HG03558 (cell line): Measurements from ENCODE around the gene C6orf141.

Experiments used
- ATAC-seq: cut with Tn5 transposase; IDR thresholded peaks from one replicate; pipeline ENCODE4 v1.9.1; 2021; ENCODE audit warnings: moderate number of reproducible peaks; ENCODE audit not compliant: unreplicated experiment; ENCODE audit errors: extremely low read depth

Gene C6orf141

DNA sequence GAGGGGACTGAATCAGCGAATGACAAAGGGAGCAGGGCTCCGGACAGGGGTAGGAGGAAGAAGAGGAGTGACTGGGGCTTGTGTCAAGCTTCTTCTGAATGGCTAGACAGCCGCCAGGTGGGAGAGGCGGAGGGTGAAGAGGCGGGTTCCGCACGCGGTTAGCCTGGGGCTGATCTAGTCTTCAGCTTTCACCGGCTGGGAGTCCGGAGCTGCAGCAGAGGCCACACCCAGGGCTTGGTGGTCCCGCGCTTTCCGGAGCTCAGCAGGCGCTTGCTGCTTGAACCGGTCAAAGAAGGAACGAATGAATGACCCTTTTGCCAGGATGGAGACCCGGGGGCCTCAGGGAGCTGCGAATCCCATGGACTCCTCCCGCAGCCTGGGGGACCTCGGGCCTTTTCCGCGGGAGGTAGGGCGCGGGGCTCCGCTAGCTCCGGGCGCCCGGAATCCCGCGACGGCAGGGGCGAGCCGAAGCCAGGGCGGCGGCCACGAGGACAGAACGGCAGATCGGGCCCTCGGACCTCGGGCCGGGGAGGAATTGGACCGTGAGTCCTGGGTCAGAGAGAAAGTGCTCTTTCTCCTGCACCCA is at the start of gene C6orf141:
Gene C6orf141 (plus strand): TSS at position 177 of the 586 bp plus-strand sequence. CDS start 125 bp downstream, at position 302.
- ATAC-seq: peak; percentile 64

DNA sequence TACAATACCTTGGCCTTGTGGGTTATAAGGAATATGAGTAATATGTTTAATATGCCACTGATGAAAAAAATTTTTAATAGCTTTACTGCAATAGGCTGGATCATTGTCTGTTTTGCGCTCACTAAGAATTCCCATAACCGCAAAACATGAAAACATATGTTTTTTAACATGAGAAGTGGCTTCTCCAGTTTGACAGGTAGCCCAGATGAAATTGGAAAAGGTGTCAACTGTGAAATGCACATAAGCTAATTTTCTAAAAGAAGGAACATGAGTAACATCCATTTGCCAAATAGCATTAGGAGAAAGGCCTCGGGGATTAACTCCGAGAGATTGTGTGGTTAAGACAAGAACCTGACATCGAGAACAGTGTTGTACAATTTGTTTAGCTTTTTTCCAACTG is 45.8 kb upstream of the C6orf141 start:
- no peak for ATAC-seq

DNA sequence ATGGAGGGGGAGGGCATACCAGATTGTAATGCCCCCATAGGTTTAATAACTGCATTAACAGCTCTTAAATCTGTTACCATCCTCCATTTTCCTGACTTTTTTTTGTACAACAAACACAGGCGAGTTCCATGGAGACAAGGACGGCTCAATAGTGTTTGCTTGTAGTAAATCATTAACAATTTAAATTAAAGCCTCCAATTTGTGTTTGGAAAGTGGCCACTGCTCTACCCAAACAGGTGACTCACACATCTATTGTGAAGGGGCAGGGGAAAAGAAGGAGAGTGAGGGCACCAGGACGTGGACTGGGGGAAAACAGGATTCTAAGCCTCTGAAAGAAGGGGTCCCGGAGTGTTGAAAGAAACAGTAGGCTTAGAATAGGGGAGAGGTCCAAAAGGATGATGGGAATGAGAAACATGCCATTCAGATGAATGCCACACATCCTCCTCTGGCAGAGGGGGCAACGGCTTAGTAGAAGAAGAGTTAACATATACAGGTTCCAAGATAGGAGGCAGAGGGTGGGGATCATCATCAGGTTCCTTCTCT is 43.8 kb upstream of the C6orf141 start:
- ATAC-seq: no peak

DNA sequence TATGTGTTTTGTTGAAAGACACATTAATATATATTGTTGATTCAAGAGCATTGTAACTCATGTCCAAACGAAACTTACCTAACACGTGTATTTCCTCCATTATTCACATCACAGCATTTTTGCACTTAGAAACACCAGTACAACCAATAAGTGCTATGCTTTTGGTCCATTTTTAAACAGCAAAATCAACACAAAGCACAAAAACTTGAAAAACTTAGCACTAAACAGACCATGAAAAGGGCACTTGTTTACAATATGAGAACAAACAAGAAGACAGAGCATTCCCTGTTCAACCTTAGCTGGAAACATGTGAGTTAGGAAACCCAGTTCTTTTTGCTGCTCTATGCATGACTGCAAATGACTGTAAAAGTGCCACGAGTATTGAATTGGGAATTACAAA is 41.1 kb upstream of the C6orf141 start:
- no peak for ATAC-seq

DNA sequence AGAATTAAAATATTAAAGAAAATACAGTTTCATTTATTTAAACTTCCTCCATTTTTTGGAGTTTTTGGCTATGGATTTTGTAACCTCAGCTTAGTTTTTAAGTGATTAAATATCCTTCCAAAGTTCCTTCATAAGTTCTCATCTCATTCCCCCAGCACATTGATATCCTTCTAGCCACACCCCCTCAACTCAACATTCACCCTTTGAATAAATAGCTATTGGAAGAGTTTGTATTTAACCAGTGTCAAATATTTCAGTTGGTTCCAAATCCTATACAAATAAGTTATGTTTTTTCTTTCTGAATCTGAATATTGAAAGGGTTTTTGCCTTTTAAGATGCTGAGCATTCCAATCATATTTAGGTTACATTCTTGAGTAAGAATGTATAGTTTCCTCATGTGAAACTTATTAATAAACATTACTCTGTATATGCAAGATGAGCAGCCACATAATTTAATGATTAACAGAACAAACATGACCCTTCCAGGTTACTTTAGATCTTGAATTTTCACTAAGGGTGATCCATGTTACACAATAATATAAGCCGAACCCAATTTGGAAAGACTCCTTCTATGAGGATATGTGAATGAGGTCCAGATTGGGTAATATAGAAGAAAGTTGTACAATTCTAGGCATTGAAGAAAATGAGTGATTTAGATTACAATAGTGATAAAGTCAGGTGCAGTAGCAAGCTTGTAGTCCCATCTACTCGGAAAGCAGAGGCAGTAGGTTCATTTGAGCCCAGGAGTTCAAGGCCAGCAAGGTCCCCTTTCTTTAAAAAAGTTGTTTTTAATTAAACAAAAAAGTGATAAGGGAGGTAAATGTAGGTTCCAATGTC is 37.1 kb upstream of the C6orf141 start:
- no peak for ATAC-seq

DNA sequence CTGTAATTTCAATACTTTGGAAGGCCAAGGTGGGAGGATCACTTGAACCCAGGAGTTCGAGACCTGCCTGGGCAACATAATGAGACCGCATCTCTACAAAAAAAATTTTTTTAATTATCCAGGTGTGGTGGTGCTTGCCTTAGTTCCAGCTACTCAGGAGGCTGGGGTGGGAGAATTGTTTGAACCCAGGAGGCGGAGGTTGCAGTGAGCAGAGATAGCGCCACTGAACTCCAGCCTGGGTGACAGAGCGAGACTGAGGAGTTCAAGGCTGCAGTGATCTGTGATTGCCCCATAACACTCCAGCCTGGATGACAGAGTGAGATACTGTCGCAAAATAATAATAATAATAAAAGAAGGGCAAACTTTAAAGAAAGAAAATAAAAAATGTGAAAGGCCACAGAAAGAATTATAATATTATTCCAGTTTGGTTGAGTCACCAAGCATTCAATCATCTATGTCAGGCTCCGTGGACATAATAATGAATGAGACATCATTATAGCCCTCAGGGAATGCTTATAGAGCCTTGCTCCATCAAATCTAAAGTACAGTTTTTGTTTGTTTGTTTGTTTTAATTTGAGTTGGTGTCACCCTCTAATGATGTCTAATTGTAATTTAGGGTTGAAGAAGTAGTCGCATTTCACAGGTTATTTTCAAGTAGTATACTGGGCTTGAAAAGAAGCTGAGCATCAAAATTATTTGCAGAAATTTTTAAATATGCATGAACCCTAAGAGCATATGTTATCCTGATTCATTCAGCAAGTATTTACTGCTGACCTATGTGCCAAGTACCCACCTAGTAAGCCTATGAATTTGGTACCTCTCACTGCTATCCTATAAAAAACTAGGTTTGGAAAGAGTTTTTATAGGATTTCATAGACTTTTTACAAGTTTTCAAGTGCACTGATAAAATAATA is 35.6 kb upstream of the C6orf141 start:
- ATAC-seq: no peak

DNA sequence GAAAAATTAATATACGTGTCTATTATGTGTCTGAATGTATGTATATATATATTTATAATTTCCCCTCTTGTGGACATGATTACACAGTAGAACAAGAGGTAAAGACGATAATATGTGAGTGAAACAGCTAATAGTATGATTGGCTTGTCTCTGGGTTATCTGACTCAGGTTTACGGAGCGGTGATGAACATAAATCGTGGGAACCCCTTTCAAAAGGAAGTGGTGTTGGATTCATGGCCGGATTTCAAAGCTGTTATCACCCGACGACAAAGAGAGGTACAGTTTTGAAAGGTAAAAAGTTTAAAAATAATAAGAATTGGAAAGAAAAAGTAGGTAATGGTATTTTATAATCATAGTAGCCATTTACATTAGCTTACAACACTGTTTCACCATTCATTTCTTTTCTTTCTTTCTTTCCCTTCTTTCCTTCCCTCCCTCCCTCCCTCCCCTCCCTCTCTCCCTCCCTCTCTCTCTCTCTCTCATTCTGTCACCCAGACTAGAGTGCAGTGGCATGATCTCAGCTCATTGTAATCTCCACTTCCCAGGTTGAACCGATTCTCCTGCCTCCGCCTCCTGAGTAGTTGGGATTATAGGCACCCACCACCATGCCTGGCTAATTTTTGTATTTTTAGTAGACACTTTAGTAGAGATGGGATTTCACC is 34.9 kb upstream of the C6orf141 start:
- ATAC-seq: no peak

DNA sequence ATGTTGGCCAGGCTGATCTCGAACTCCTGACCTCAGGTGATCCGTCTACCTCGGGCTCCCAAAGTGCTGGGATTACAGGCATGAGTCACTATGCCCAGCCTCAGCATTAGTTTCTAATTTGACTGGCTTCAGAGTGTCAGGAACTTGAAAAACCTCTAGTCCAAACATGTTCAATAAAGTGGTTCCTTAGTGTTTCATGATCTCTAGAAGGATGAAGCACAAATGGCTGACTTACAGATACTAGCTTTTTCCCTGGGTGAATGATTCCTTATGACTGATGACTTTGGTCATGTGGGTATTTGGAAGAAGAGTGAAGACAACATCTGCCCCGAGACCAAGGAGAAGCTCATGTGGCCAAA is 34.3 kb upstream of the C6orf141 start:
- no peak for ATAC-seq

DNA sequence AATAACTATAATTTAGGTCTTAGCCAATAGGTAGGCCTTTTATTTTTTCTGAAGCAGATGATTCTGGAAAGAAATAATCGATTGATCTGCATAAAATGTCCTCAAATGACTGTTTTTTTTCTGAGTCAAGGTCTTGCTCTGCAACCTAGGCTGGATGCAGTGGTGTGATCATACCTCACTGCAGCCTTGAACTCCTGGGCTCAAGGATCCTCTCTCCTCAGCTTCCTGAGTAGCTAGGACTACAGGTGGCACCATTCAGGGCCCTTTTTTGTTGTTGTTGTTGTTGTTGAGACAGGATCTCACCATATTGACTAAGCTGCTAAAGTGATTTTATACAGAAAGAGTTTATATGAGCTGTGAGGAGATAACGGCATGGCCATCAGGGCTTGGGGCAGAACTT is 32.5 kb upstream of the C6orf141 start:
- ATAC-seq: no peak

DNA sequence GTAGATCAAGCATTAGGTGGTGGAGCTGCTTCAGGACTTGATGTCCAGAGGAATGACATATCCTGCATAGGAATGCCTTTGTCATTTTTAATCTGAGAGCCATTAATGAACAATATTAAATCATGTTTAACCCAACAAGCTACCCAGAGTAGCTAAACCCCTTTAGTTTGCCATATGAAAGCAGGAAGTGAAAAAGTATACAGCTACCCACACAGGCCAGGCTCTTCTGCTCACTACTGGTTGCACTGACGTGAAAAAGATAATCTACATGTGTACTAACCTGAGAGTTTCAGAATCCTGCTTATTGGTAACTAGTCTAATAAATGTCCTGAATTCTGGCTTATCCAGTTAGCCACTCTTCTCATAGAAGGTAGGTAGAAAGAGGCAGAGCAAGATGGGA is 30.8 kb upstream of the C6orf141 start:
- ATAC-seq: peak; percentile 74

DNA sequence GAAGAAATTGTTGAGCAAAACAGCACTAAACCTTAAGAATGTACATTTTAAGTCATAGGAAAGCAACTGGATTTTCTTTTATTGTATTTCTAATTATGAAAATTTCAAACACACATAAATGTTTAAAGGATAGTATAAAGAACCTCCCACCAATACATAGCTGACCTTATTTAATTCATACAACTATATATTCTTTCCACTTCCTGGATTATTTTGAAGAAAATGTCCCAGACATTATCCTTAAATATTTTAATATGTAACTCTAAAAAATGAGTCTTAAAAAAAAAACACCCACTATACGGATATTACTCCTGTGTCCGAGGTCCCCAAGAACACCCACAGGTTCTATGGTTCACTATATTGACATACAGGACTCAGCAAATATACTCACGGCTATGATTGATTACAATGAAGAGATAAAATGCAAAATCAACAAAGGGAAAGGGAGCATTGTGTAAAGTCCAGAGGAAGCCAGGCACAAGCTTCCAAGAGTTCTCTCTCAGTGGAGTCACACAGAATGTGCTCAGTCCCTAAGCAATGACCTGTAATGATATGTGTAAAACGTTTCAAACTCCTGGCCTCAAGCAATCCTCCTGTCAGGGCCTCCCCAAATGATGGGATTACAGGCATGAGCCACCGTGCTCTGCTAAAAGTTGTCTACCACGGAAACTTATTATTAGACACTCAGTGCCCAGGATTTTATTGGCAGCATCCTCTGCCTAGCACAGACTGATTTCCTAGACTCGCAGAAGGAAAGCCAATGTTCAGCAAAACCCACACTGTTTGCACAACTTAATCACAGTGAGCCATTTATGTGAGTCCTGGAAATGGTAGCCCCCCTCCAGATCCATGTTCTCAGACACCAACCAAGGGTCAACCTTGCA is 27.5 kb upstream of the C6orf141 start:
- no peak for ATAC-seq

DNA sequence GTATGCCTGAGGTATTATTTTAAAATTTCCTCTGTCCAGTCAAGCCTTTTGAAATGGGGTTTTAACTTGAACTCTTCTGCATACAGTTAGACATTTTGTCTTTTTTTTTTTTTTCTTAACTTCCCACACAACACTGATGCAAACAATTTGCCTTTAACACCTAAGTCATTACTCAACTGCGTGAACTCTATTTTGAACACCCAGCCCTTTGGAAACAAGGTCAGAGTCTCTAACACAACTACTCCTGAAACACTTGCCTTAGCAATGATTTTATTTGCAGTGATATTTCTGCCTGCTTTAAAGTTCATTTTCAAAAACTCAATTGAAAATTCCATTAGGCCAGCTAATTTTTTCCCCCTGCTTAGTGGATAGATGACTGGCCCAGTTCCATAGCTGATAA is 26.6 kb upstream of the C6orf141 start:
- no peak for ATAC-seq

DNA sequence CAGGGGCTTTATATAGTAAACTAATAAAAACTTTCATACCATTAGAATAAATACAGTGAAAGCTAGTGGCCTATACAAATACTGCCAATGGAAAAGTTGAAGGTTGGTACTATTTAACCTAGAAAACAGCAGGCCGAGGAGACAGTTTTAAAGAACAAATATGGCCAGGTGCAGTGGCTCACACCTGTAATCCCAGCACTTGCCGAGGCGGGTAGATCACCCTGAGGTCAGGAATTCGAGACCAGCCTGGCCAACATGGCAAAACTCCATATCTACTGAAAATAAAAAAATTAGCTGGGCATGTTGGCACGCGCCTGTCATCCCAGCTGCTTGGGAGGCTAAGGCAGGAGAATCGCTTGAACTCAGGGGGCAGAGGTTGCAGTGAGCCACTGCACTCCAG is 25.9 kb upstream of the C6orf141 start:
- no peak for ATAC-seq

DNA sequence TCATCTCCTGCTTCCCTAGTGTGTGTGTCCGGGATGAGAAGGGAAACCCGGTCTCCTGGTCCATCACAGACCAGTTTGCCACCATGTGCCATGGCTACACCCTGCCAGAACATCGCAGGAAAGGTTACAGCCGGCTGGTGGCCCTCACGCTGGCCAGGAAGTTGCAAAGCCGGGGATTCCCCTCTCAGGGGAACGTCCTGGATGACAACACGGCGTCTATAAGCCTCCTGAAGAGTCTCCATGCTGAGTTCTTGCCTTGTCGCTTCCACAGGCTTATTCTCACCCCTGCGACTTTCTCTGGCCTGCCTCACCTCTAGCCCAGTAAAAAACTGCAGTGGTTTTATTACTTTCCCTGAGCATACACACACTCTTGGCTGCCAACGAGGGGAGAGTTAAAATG is 23.9 kb upstream of the C6orf141 start:
- no peak for ATAC-seq

DNA sequence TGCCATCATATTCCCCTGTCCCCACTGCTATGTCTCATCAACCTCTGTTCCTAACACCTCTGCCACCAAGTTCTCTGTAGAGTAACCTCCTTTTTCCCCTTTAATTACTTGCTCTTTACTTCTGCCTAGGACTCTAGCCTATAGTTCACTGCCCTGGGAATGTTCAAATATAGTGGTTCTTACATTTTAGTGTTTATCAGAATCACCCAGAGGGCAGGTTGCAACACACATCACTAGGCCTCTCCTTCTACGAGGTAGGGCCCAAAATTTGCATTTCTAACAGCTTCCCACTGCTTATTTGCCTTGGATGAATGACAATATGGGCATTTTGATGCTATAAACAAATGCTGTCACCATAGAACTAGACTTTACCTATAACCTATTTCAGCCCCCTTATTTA is 23.1 kb upstream of the C6orf141 start:
- no peak for ATAC-seq

DNA sequence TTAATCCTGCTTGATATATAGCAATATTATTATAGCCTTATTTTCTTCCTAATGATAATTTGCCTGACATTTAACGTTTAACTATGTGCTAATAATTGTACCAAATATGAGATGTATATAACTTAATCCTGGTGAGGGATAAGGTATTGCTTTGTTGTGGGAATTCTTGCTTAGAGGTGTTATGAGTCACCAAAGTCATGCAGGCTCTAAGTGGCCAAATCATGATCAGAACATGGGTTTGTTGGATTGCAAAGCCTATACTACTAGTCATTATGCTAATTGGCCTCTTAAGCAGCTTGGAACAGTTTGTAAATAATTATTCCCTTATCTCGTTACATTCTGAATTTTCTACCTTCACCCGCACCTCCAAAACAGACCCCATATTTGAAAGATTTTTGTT is 21.9 kb upstream of the C6orf141 start:
- no peak for ATAC-seq

DNA sequence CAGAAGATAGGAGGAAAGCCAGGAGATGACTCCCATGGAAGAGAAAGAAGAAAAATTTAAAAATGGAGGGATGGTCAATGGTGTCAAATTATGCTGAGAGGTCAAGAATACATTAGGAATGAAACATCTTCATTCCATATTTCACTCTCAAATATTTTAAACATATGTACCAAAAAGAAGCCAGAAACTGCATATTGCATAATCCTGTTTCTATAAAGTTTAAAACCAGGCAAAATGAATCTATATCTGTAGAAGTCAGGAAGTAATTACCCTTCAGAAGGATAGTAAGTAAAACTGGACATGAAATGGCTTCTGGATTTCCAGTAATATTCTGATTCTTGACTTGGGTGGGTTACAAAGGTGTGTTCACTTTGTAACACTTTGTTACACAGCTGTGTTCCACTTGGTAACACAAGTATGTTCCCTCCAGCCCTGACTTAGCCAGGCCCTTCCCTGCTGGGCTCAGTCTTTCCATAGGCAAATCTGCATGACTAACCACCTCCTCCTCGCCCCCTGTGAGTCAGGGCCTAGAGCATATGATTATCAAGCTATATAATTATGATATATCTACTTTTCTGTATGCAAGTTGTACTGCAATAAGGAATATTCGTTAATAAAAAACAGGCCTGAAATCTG is 20.2 kb upstream of the C6orf141 start:
- no peak for ATAC-seq

DNA sequence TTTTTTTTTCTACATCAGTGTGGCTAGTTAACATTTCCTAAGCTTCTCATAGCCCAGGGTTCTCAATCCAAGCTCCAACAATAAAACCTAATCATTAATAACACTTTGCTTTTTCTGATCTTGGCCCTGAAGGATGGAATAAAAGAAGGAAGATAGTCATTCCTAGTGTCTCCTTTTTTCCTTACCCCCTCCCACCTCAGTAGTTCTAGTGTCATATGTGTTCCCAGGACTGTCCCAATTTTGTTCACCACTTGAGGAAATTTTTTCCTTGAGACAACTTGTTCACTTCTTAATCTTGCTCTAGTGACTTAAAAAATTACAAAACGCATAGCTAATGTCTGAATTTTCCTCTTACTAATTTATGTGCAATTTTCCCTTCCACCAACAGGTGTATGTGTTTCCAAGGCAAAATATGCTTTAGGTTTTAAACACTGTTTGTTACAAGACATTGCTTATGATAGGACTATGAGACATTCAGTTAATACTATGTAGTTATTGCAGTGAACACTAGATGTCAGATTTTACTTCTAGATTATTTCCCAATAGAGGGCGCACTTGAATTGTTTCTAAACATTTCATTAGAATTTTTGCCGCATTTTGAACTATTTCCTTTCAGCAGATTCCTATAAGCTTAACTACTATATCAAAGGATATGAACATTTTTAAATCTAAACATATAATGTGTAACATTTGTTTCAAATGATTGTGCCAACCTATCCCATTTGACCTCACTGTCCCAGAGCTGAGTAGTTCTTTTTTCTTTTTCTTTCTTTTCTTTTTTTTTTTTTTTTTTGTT is 18.5 kb upstream of the C6orf141 start:
- peak; percentile 90 for ATAC-seq
